Chondrocyte (in vitro differentiated cells): ENCODE data around the gene DIP2C. TPM values are rescaled to one million over a fixed set of nuclear protein-coding genes. Genes with fewer than 3 reads are reported as not detected.

ENCODE experiments used
- DNase-seq: peaks from one replicate; pipeline ENCODE4 v3.0.0; 2021; ENCODE audit warnings: mixed read lengths, low spot score
- H3K27ac Mint-ChIP-seq: one replicate; pipeline ENCODE4 v1.8.0; 2021; ENCODE audit warnings: mild to moderate bottlenecking, moderate library complexity, mixed read lengths; ENCODE audit not compliant: unreplicated experiment
- H3K27me3 Mint-ChIP-seq: 2 replicates; pipeline ENCODE4 v1.8.0; 2021; ENCODE audit warnings: low read depth, mixed read lengths
- H3K36me3 Mint-ChIP-seq: 2 replicates; pipeline ENCODE4 v1.8.0; 2021; ENCODE audit warnings: low read depth, mixed read lengths
- H3K4me1 Mint-ChIP-seq: 2 replicates; pipeline ENCODE4 v1.8.0; 2021; ENCODE audit warnings: low read depth, mild to moderate bottlenecking, mixed read lengths
- H3K4me3 Mint-ChIP-seq: one replicate; pipeline ENCODE4 v1.8.0; 2021; ENCODE audit warnings: mild to moderate bottlenecking, moderate library complexity, mixed read lengths; ENCODE audit not compliant: unreplicated experiment
- H3K9me3 Mint-ChIP-seq: 2 replicates; pipeline ENCODE4 v1.8.0; 2021; ENCODE audit warnings: low read depth, mixed read lengths
- total RNA-seq: library from RNA; stranded (reverse); gene quantifications from 3 replicates; pipeline ENCODE4 v1.2.1, GENCODE V29; 2021
- TF ChIP-seq, protein P1 (sequence below): fragments of 200-600 bp; sonication (generic); IDR thresholded peaks from 2 replicates; pipeline ENCODE4 v1.5.0; 2021; ENCODE audit warnings: antibody characterized with exemption, mild to moderate bottlenecking, moderate library complexity

Gene DIP2C
- total RNA-seq, 1 donor from 2014 or later, result 47.9 TPM

DNA sequence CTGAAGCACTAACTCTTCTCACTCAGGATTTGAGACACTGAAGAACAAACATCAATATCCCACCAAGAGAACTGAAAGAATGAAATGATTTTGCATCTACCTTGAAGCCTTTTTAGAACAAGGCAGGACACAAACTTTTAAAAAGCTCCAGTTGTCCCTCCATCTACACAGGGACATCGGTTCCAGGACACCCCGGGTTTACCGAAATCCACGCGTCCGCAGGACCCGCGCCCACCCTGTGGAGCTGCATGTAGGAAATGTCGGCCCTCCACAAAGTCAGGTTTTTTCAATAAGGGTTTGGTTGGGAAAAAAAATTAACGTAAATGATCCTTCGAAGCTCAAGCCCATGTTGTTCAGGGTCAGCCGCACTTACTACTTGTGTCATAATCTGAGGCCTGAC, 94.0 kb downstream of the DIP2C start:
- Mint-ChIP-seq H3K4me3 (no peak overlapping the region), H3K4me1 (peaks cover 48% of the 10 kb centered on the region), H3K27me3 (no peaks in the 10 kb centered on the region), H3K9me3 (no peaks in the 10 kb centered on the region), H3K36me3 (peaks cover 1% of the 10 kb centered on the region), H3K27ac (no peak overlapping the region)
- no peak for DNase-seq
- TF ChIP-seq, protein P1, sequence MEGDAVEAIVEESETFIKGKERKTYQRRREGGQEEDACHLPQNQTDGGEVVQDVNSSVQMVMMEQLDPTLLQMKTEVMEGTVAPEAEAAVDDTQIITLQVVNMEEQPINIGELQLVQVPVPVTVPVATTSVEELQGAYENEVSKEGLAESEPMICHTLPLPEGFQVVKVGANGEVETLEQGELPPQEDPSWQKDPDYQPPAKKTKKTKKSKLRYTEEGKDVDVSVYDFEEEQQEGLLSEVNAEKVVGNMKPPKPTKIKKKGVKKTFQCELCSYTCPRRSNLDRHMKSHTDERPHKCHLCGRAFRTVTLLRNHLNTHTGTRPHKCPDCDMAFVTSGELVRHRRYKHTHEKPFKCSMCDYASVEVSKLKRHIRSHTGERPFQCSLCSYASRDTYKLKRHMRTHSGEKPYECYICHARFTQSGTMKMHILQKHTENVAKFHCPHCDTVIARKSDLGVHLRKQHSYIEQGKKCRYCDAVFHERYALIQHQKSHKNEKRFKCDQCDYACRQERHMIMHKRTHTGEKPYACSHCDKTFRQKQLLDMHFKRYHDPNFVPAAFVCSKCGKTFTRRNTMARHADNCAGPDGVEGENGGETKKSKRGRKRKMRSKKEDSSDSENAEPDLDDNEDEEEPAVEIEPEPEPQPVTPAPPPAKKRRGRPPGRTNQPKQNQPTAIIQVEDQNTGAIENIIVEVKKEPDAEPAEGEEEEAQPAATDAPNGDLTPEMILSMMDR, result no peak

DNA sequence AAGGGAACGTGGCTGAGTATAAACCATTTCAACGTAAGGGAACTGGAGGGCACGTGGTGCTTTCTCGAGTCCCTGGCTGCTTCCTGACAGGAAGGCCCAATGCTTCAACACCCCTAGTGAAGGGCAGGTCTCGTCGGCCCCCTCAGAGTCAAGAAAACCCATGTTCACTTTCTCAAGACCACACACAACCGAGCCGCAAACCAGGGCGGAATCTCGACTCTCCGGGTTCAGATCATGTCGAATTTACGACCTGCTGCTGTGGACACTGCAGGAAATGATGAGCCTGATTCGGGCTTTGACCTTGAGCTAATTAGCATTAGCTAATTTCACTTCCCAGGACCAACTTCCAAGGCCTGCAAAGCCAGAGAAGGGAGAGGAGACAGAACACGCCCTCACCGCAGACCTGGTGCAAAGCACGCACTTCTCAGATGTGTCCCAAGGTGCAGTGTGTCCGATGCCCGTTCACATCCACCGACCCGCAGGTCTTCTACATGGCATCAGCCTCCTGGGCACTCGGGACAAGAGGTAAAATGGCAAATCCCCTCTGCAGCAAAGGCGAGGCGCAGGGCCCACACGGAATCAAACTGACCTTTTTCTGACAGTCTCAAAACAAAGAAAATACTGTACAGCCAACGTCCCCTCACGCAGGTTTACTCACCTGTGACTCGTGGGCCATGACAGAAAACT, 94.7 kb downstream of the DIP2C start:
- Mint-ChIP-seq H3K4me3 (no peak overlapping the region), H3K36me3 (peaks cover 1% of the 10 kb centered on the region), H3K4me1 (peaks cover 43% of the 10 kb centered on the region), H3K27ac (no peak overlapping the region), H3K9me3 (no peaks in the 10 kb centered on the region), H3K27me3 (no peaks in the 10 kb centered on the region)
- TF ChIP-seq, protein P1, result no peak
- no peak for DNase-seq

DNA sequence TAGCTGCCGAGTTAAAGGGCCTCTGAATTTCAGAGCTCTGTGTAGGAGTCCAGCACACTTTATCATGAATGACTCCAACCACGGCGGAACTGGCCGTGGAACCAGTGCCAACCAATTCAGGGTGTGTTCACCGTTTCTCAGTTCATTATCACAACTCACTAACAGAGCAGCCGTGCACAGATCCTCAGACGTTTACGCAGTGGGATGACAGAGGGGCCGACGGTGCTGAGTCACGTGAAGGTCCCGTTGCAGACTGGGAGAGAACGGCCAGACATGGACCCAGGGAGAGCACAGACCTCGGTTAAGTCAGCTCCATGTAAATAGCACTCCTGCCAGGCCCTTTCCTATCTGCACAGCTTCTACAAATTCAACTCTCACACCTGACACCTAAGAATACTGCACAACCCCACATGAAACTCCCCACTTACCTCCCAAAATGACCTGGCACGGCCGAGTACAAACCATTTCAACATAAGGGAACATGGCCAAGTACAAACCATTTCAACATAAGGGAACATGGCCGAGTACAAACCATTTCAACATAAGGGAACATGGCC, 95.5 kb downstream of the DIP2C start:
- Mint-ChIP-seq H3K4me3 (no peak overlapping the region), H3K9me3 (no peaks in the 10 kb centered on the region), H3K36me3 (peaks cover 1% of the 10 kb centered on the region), H3K27ac (peak overlapping the region; percentile 49), H3K4me1 (peaks cover 40% of the 10 kb centered on the region), H3K27me3 (no peaks in the 10 kb centered on the region)
- no peak for DNase-seq
- TF ChIP-seq, protein P1, result no peak

DNA sequence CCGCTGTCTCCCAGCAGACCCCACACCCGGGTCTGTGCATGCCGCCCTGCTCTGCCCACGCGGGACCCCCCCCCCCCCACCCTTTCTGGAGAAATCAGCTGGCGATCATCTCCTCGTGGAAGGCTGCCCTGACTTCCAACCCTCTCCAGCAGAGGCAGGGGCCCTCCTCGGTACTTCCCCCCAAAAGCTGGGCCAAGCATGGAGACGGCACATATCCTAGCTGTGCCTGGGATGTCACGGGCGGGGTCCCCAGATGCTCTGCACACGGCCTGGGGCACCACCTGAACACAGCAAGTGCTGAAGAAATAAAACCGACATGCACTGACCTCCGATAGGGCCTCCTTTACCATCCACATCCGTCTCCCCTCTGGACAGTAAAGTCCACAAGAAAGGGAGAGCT, 96.0 kb downstream of the DIP2C start:
- TF ChIP-seq, protein P1, result no peak
- no peaks in the 10 kb centered on the region for H3K9me3 Mint-ChIP-seq
- no peak for DNase-seq
- H3K27me3 Mint-ChIP-seq, result no peaks in the 10 kb centered on the region
- H3K36me3 Mint-ChIP-seq, result peaks cover 1% of the 10 kb centered on the region
- peaks cover 36% of the 10 kb centered on the region for H3K4me1 Mint-ChIP-seq
- H3K4me3 Mint-ChIP-seq, result no peak overlapping the region
- H3K27ac Mint-ChIP-seq, result no peak overlapping the region

DNA sequence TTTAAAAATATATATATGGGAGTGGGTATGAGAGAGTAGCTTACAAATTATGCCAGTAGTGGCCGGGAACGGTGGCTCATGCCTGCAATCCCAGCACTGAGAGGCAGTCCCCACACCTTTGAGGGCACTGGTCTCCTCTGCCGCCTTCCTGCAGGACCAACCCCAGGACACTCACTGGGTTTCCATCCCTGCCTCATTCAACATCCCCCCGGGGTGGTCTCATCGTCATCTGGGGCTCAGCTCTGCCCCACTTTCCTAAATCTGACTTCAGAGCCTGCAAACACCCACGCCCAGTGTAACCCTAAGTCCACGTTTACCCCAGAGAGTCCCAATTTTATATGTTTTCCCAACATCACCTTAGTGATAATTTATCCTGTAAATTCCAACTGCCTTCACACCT, 96.5 kb downstream of the DIP2C start:
- Mint-ChIP-seq H3K9me3 (no peaks in the 10 kb centered on the region), H3K4me1 (peaks cover 36% of the 10 kb centered on the region), H3K36me3 (peaks cover 1% of the 10 kb centered on the region), H3K4me3 (no peak overlapping the region), H3K27me3 (no peaks in the 10 kb centered on the region), H3K27ac (no peak overlapping the region)
- no peak for DNase-seq
- TF ChIP-seq, protein P1, result no peak
